Keratinocyte (primary cell): Measurements from ENCODE around the gene GPR137B.

Experiments used
- CTCF ChIP-seq, 3 experiments: IDR thresholded peaks in 1 of 3; conservative IDR thresholded peaks in 1 of 3; optimal IDR thresholded peaks in 1 of 3; 2 replicates in 2 of 3; 3 replicates in 1 of 3; pipeline versions ENCODE3 to v1.5.1; 2011; ENCODE audit warnings: low read length in 3 of 3, mild to moderate bottlenecking in 3 of 3, moderate library complexity in 2 of 3, control low read depth in 1 of 3, inconsistent platforms in 1 of 3; ENCODE audit not compliant: insufficient read depth in 2 of 3; ENCODE audit errors: extremely low read depth in 1 of 3
- EZH2 ChIP-seq: IDR thresholded peaks from one replicate; pipeline ENCODE4 v1.6.1; 2012; ENCODE audit warnings: inconsistent platforms, mild to moderate bottlenecking, low read length, moderate library complexity

- TF ChIP-seq CTCF (optimal IDR thresholded peaks at IDR 0.05 in 1 of 3, IDR thresholded peaks at IDR 0.05 in 1 of 3, conservative IDR thresholded peaks at IDR 0.05 in 1 of 3; ENCODE audit: extremely low read depth in 1 of 3, insufficient read depth in 2 of 3, low read length in 3 of 3), result no peak
- TF ChIP-seq EZH2, result no peak
These were observed 21.3 kb downstream of the GPR137B start for GRCh38 chr1:236163463-236164153.
